ENCODE measurements around the gene ZNF581.

Gene ZNF581

GRCh38 chr19:55611983-55612645, 31.3 kb upstream of the ZNF581 start:
- no peak for DNase-seq

GRCh38 chr19:55613396-55613795, 30.1 kb upstream of the ZNF581 start:
- no peak for DNase-seq

- DNase-seq, result no peak
Measured at GRCh38 chr19:55613930-55614710, 29.3 kb upstream of the ZNF581 start.

GRCh38 chr19:55614711-55615542, 28.5 kb upstream of the ZNF581 start:
- DNase-seq, result no peak

DNA sequence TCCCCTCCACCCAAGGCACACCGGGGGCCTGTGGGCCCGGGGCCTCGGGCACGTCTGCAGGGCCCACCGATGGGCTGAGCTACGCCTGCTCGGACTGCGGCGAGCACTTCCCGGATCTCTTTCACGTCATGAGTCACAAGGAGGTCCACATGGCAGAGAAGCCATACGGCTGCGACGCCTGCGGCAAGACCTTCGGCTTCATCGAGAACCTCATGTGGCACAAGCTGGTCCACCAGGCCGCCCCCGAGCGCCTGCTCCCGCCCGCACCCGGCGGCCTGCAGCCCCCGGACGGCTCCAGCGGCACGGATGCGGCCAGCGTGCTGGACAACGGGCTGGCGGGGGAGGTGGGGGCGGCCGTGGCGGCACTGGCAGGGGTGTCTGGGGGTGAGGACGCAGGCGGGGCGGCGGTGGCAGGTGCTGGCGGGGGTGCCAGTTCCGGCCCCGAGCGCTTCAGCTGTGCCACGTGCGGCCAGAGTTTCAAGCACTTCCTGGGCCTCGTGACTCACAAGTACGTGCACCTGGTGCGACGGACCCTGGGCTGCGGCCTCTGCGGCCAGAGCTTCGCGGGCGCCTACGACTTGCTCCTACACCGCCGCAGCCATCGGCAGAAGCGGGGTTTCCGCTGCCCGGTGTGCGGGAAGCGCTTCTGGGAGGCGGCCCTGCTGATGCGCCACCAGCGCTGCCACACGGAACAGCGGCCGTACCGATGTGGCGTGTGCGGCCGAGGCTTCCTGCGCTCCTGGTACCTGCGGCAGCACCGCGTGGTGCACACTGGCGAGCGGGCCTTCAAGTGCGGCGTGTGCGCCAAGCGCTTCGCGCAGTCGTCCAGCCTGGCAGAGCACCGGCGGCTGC, 27.7 kb upstream of the ZNF581 start:
- no peak for DNase-seq

GRCh38 chr19:55616395-55616875, 27.0 kb upstream of the ZNF581 start:
- no peak for DNase-seq

GRCh38 chr19:55617426-55617825, 26.0 kb upstream of the ZNF581 start:
- no peak for DNase-seq

GRCh38 chr19:55618426-55618825, 25.0 kb upstream of the ZNF581 start:
- no peak for DNase-seq

- DNase-seq, result no peak
Measured at GRCh38 chr19:55619286-55619685, 24.2 kb upstream of the ZNF581 start.

GRCh38 chr19:55620410-55621204, 22.8 kb upstream of the ZNF581 start:
- peak; percentile 33 for DNase-seq

DNA sequence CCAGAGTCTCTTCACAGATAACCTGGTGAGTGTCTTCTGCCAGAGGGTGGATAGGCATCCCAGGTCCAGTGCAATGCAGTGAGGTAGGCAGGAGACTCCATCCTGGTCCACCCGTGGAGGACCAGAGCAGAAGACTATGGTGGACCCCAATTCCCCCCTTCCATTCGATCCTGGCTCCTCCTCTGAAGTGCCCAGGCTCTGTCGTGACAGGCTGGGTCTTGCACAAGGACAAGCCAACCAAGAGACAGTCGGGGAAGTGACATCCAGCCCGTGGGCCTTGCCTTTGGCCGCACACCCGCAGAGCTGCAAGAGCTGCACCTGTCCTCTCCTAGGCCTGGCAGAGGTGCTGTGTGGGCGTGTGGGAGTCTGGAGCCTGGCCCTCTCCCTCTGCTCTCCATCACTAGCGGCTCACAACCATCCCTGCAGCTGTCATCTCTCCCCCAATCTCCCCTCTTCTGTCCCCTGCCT, 22.2 kb upstream of the ZNF581 start:
- DNase-seq, result no peak

GRCh38 chr19:55621673-55622231, 21.7 kb upstream of the ZNF581 start:
- DNase-seq, result no peak

- no peak for DNase-seq
Measured at GRCh38 chr19:55622242-55622969, 21.0 kb upstream of the ZNF581 start.

GRCh38 chr19:55623130-55623529, 20.3 kb upstream of the ZNF581 start:
- no peak for DNase-seq

GRCh38 chr19:55623561-55623960, 19.9 kb upstream of the ZNF581 start:
- no peak for DNase-seq

DNA sequence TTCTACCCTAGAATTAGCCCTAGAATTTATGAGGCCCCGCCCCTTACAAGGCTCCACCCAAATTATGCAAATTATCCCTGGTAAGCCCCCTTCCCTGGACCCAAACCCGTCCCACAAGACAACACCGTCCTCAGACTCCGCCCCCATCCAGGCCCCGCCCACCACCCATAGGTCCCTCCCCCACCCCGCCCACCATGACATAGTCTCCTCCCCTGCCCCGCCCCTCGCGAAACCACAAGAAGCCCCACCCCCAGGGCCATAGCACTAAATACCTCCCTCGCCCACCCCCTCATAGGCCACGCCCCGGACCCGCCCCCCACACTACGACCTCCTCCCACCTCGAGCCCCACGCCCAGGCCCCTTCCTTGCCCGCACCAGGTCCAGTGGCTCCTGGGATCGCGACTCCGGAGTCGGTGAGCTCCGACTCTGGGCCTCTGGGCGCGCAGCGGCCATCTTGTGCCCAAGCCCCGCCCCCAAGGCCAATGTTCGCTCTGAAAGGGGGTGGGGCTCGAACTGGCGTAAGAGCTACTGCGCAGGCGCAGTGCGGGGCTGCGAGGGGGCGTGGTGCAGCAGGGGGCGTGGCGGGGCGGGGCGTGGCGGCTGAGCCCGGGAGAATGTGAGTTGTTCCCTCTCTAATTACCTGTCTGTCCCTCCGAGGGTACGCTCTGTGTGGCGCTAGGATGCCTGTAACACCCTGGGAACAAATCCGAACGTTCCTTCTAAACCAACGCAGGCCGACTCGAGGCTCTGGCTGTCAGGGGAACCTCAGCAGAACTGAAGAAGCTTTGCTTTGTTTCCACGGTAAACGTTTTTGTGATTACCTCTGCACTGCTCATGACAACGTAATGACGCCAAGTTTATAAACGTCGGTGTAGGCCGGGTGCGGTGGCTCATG, 19.1 kb upstream of the ZNF581 start, which contains the start of gene ZNF784:
ZNF784 (minus strand) TSS at position 458 of the 895 bp plus-strand sequence; CDS start at position 453, 5 bp downstream.
- peak; percentile 92 for DNase-seq

- DNase-seq, result no peak
Measured at GRCh38 chr19:55625004-55625326, 18.5 kb upstream of the ZNF581 start.

GRCh38 chr19:55626350-55626749, 17.1 kb upstream of the ZNF581 start:
- no peak for DNase-seq

DNA sequence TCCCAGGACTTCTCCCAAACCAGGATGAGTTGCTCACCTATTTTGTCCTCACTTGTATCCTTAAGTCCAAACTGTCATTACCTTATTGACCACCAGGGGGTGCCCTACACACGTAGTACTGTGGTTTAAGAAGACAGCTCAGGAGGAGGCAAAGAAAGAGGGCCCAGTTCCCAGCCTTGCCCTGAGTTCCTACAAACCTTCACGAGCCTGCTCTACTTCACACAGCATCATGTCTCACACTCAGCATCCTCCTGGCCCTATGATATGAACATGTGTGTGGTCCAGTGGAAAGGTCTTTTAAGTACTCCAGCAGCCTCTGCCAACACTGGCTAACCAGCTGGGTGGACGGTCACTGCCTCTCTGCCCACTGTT, 11.0 kb upstream of the ZNF581 start:
- peak; percentile 84 for DNase-seq
